Endothelial cell of hepatic sinusoid (primary cell): ENCODE results near the gene DHX36.

Experiments used
- in situ Hi-C: cut with HindIII; loops from 2 replicates; pipeline ENCODE4 v1.10.0; 2017; ENCODE audit warnings: low sequenced_read_pairs

DHX36 gene

GRCh38 chr3:154323891-154324738 is at the start of gene DHX36:
Gene DHX36, minus strand, starts transcription at chr3:154324487. Its CDS starts 71 bp downstream, at chr3:154324416.
- in situ Hi-C loops, result no loop called here

GRCh38 chr3:154367221-154367620 is 42.9 kb upstream of the DHX36 start:
- in situ Hi-C loops, result no loop called here

GRCh38 chr3:154364849-154365248 is 40.6 kb upstream of the DHX36 start:
- in situ Hi-C loops, result no loop called here

- in situ Hi-C loops, result no loop called here
Measured at GRCh38 chr3:154361099-154361498, 36.8 kb upstream of the DHX36 start.

GRCh38 chr3:154356009-154356408 is 31.7 kb upstream of the DHX36 start:
- in situ Hi-C loops, result no loop called here

- in situ Hi-C loops, result no loop called here
Measured at GRCh38 chr3:154349223-154349622, 24.9 kb upstream of the DHX36 start.

GRCh38 chr3:154345422-154346122 is 21.3 kb upstream of the DHX36 start:
- in situ Hi-C loops, result no loop called here

GRCh38 chr3:154338570-154338969 is 14.3 kb upstream of the DHX36 start:
- in situ Hi-C loops, result no loop called here

GRCh38 chr3:154338008-154338407 is 13.7 kb upstream of the DHX36 start:
- in situ Hi-C loops, result no loop called here

- in situ Hi-C loops, result no loop called here
Measured at GRCh38 chr3:154334973-154335420, 10.7 kb upstream of the DHX36 start.

GRCh38 chr3:154327871-154328270 is 3.6 kb upstream of the DHX36 start:
- in situ Hi-C loops, result no loop called here

GRCh38 chr3:154324919-154325318 is 632 bp upstream of the DHX36 start:
- in situ Hi-C loops, result no loop called here

GRCh38 chr3:154316974-154317767 is 7.1 kb downstream of the DHX36 start:
- in situ Hi-C loops, result no loop called here

- in situ Hi-C loops, result no loop called here
Measured at GRCh38 chr3:154314152-154314551, 10.1 kb downstream of the DHX36 start.

- in situ Hi-C loops, result no loop called here
Measured at GRCh38 chr3:154310840-154311239, 13.4 kb downstream of the DHX36 start.

- in situ Hi-C loops, result no loop called here
Measured at GRCh38 chr3:154307363-154307762, 16.9 kb downstream of the DHX36 start.

GRCh38 chr3:154304936-154305335 is 19.4 kb downstream of the DHX36 start:
- in situ Hi-C loops, result no loop called here

GRCh38 chr3:154304116-154304786 is 20.0 kb downstream of the DHX36 start:
- in situ Hi-C loops, result no loop called here

- in situ Hi-C loops, result no loop called here
Measured at GRCh38 chr3:154301561-154301960, 22.7 kb downstream of the DHX36 start.

- in situ Hi-C loops, result no loop called here
Measured at GRCh38 chr3:154294016-154294415, 30.3 kb downstream of the DHX36 start.

GRCh38 chr3:154290187-154290586 is 34.1 kb downstream of the DHX36 start:
- in situ Hi-C loops, result no loop called here
